ENCODE results near the gene PZP.

- TF ChIP-seq CTCF (IDR thresholded peaks at IDR 0.05) (peak; percentile 73), ZFX (IDR thresholded peaks at IDR 0.05; ENCODE audit: borderline replicate concordance) (no peak)
These were observed 73.1 kb downstream of the PZP start for GRCh38 chr12:9134981-9135628.

Measured in 22Rv1 (cell line).